ENCODE results near the gene NCKAP5. TPM values are rescaled to one million over a fixed set of nuclear protein-coding genes. Genes with fewer than 3 reads are reported as not detected.

NCKAP5 gene
- total and polyA plus RNA-seq, 2 donors (not counting 1 experiment from before 2014, with no cell fraction given), result not detected

GRCh38 chr2:133500917-133501316 lies 67.3 kb downstream of the NCKAP5 start:
- POLR2A ChIA-PET, result no interaction called here
- WGBS (ENCODE audit: insufficient coverage), result 90% methylated on average over 6 of the region's 6 CpGs
- Mint-ChIP-seq H3K27ac (no peak overlapping the region), H3K4me3 (no peak overlapping the region), H3K27me3 (peaks cover 6% of the 10 kb centered on the region), H3K9me3 (ENCODE audit: insufficient read depth) (no peaks in the 10 kb centered on the region), H3K4me1 (peaks cover 2% of the 10 kb centered on the region)
- no peak overlapping the region for H3K27ac ChIP-seq (ENCODE audit: low read length in 2 of 2)
- peaks cover 0 to 8% (median 1%) of the 10 kb centered on the region in 4 experiments for H3K27me3 ChIP-seq (replicated peaks in 1 of 4; ENCODE audit: control extremely low read depth in 1 of 4, control insufficient read depth in 3 of 4, insufficient read depth in 4 of 4, low read length in 3 of 4)
- H3K36me3 ChIP-seq (replicated peaks in 1 of 2; ENCODE audit: control extremely low read depth in 1 of 2, control insufficient read depth in 1 of 2, extremely low read depth in 1 of 2, insufficient read depth in 2 of 2, low read length in 1 of 2), result no peaks in the 10 kb centered on the region
- CTCF ChIA-PET, result no interaction called here
- DNase-seq (no peak), ATAC-seq (ENCODE audit: low read depth) (no peak)
- no peaks in the 10 kb centered on the region for H4K20me1 ChIP-seq (ENCODE audit: control insufficient read depth, insufficient read depth, low read length, poor library complexity, severe bottlenecking)
- H3K9ac ChIP-seq (ENCODE audit: low read length), result no peak overlapping the region
- H3K79me2 ChIP-seq (ENCODE audit: control insufficient read depth, insufficient read depth, low read length), result no peaks in the 10 kb centered on the region
- intact Hi-C loops (cut with micrococcal nuclease), result no loop called here
- no peak overlapping the region for H2AFZ ChIP-seq (ENCODE audit: insufficient read depth, low read depth, low read length, poor library complexity, severe bottlenecking)
- no peaks in the 10 kb centered on the region for H3K4me1 ChIP-seq (ENCODE audit: control insufficient read depth in 2 of 2, insufficient read depth in 2 of 2, low read length in 2 of 2)
- peaks cover 0 to 3% (median 0%) of the 10 kb centered on the region in 3 donors for H3K9me3 ChIP-seq (ENCODE audit: control extremely low read depth in 1 of 3, control insufficient read depth in 2 of 3, insufficient read depth in 1 of 3, low read length in 2 of 3)
- H3K4me2 ChIP-seq (replicated peaks; ENCODE audit: low read depth, low read length, poor library complexity, severe bottlenecking), result no peak overlapping the region
- no peak overlapping the region for H3K4me3 ChIP-seq (ENCODE audit: control extremely low read depth in 1 of 5, extremely low read depth in 1 of 5, insufficient read depth in 1 of 5, low read depth in 2 of 5, low read length in 4 of 5)
- no peak for TF ChIP-seq CTCF (IDR thresholded peaks at IDR 0.05)
- no peak for TF ChIP-seq EZH2 (IDR thresholded peaks at IDR 0.05; ENCODE audit: borderline replicate concordance, insufficient read depth, low read depth, low read length, poor library complexity, severe bottlenecking)

DNA sequence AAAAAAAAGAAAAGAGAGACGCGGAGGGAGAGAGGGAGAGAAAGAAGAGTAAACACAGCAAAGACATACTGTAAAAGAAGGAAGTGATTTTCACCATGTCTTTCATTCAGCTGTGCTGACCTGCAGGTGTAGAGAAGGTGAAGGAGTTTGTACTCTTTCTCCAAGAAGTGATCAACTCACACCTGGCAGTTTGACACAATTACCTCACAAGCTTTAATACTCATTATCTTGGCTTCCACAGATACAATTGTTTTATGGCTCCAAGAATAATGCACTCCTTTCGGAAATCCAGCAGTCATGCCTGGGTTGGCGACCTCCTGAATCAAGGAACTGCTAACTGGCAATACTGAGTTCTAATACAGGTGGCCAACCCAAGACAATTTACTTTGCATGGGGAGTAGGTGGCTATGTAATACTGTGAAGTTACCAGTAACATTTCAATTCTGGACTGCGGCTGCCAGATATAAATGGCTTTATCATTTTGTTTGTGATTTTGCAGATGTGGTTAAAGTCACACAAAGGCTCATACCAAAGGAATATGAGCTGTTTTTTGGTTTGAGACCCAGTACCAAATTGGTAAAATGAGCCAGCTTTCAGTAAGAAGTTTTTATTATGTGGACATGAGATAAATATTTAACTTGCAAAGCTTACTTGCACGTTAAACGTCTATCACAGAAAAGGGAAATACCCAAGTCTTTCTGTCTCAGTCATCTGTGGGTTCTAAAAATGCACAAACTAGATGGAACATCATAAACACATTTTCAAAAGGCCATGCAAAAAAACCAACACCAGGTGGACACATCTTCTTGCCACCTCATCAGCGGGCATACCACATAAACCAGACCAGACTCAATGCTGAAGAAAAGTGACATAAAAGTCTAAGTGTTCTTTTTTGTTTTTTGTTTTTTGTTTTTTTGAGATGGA lies 69.3 kb downstream of the NCKAP5 start:
- Histone ChIP-seq H3K4me1 (ENCODE audit: control insufficient read depth in 2 of 2, insufficient read depth in 2 of 2, low read length in 2 of 2) (no peaks in the 10 kb centered on the region), H3K9ac (ENCODE audit: low read length) (no peak overlapping the region), H4K20me1 (ENCODE audit: control insufficient read depth, insufficient read depth, low read length, poor library complexity, severe bottlenecking) (no peaks in the 10 kb centered on the region), H3K9me3 (ENCODE audit: control extremely low read depth in 1 of 3, control insufficient read depth in 2 of 3, insufficient read depth in 1 of 3, low read length in 2 of 3) (no peaks in the 10 kb centered on the region), H3K4me3 (ENCODE audit: control extremely low read depth in 1 of 5, extremely low read depth in 1 of 5, insufficient read depth in 1 of 5, low read depth in 2 of 5, low read length in 4 of 5) (no peak overlapping the region), H3K36me3 (replicated peaks in 1 of 2; ENCODE audit: control extremely low read depth in 1 of 2, control insufficient read depth in 1 of 2, extremely low read depth in 1 of 2, insufficient read depth in 2 of 2, low read length in 1 of 2) (no peaks in the 10 kb centered on the region), H3K79me2 (ENCODE audit: control insufficient read depth, insufficient read depth, low read length) (no peaks in the 10 kb centered on the region), H2AFZ (ENCODE audit: insufficient read depth, low read depth, low read length, poor library complexity, severe bottlenecking) (no peak overlapping the region), H3K4me2 (replicated peaks; ENCODE audit: low read depth, low read length, poor library complexity, severe bottlenecking) (no peak overlapping the region), H3K27ac (ENCODE audit: low read length in 2 of 2) (no peak overlapping the region), H3K27me3 (replicated peaks in 1 of 4; ENCODE audit: control extremely low read depth in 1 of 4, control insufficient read depth in 3 of 4, insufficient read depth in 4 of 4, low read length in 3 of 4) (peaks cover 0 to 8% (median 1%) of the 10 kb centered on the region in 4 experiments)
- DNase-seq (no peak), ATAC-seq (ENCODE audit: low read depth) (no peak)
- Mint-ChIP-seq H3K4me3 (no peak overlapping the region), H3K4me1 (peaks cover 2% of the 10 kb centered on the region), H3K9me3 (ENCODE audit: insufficient read depth) (no peaks in the 10 kb centered on the region), H3K27me3 (peaks cover 6% of the 10 kb centered on the region), H3K27ac (no peak overlapping the region)
- intact Hi-C loops (cut with micrococcal nuclease), result no loop called here
- TF ChIP-seq EZH2 (IDR thresholded peaks at IDR 0.05; ENCODE audit: borderline replicate concordance, insufficient read depth, low read depth, low read length, poor library complexity, severe bottlenecking), result no peak
- no peak for TF ChIP-seq CTCF (IDR thresholded peaks at IDR 0.05)
- POLR2A ChIA-PET, result no interaction called here
- CTCF ChIA-PET, result no interaction called here
- 100% methylated on average over 3 of the region's 8 CpGs for WGBS (ENCODE audit: insufficient coverage)
